Measurements from ENCODE around the gene ZNF445. TPM values are rescaled to one million over a fixed set of nuclear protein-coding genes. Genes with fewer than 3 reads are reported as not detected.
"Not testable (repeated sequence)": the region's sequence is repeated elsewhere in the genome, so short reads cannot be mapped to it uniquely, and the experiment has no call there.

Gene ZNF445
- total RNA-seq, 1 donor from 2014 or later = 19.8 TPM

DNA sequence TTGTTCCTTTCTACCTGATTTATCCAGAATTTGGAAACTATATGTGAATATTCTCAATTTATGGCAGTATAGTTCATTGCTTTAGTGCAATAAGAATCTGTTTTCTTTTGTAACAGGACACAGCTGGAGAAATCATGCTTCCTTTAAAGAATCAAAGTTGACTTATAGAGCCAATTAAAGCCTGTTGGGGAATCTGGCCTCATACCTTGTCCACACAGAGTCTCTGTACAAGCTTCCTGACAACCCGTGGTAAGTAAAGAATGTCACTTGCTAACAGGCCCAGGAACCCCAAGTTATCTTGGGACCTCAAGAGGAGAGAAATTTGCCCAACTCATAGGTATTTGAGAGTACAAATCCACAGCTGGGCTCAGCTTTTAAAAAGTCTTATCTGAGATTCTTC lies 10.2 kb downstream of the ZNF445 start:
- no peak for DNase-seq
- Histone ChIP-seq H3K4me1 (no peaks in the 10 kb centered on the region), H3K9me3 (no peaks in the 10 kb centered on the region), H3K36me3 (peaks cover 9% of the 10 kb centered on the region), H3K4me3 (no peak overlapping the region), H3K27ac (no peak overlapping the region), H3K27me3 (no peaks in the 10 kb centered on the region)
- TF ChIP-seq, protein P1, sequence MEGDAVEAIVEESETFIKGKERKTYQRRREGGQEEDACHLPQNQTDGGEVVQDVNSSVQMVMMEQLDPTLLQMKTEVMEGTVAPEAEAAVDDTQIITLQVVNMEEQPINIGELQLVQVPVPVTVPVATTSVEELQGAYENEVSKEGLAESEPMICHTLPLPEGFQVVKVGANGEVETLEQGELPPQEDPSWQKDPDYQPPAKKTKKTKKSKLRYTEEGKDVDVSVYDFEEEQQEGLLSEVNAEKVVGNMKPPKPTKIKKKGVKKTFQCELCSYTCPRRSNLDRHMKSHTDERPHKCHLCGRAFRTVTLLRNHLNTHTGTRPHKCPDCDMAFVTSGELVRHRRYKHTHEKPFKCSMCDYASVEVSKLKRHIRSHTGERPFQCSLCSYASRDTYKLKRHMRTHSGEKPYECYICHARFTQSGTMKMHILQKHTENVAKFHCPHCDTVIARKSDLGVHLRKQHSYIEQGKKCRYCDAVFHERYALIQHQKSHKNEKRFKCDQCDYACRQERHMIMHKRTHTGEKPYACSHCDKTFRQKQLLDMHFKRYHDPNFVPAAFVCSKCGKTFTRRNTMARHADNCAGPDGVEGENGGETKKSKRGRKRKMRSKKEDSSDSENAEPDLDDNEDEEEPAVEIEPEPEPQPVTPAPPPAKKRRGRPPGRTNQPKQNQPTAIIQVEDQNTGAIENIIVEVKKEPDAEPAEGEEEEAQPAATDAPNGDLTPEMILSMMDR (IDR thresholded peaks at IDR 0.05) = no peak
- ATAC-seq = no peak
- intact Hi-C loops (cut with DNase I) = no loop called here

GRCh38 chr3:44464920-44465319 lies 12.6 kb downstream of the ZNF445 start:
- ATAC-seq; H3K9me3 ChIP-seq; DNase-seq; H3K4me3 ChIP-seq; H3K27ac ChIP-seq; H3K27me3 ChIP-seq; H3K36me3 ChIP-seq; intact Hi-C loops (cut with DNase I); H3K4me1 ChIP-seq: not testable (repeated sequence)

DNA sequence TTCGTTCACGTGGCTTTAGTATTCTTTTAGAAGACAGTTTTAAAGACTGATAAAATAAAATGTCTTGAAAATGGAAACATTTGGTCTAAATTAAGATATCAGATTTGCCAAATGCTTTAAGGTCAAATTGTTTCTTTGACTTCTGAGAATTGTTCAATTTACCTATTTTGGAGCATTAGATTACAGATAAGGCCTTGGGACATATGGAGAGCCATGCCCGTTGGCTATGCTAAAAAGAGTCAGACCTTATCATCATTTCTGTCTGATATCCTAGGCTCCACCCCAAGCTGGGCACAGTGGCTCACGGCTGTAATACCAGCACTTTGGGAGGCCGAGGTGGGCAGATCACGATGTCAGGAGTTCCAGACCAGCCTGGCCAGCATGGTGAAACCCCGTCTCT lies 13.0 kb downstream of the ZNF445 start:
- TF ChIP-seq, protein P1 (IDR thresholded peaks at IDR 0.05) = no peak
- Histone ChIP-seq H3K36me3 (peaks cover 9% of the 10 kb centered on the region), H3K9me3 (no peaks in the 10 kb centered on the region), H3K27ac (no peak overlapping the region), H3K27me3 (no peaks in the 10 kb centered on the region), H3K4me3 (no peak overlapping the region), H3K4me1 (no peaks in the 10 kb centered on the region)
- no peak for ATAC-seq
- intact Hi-C loops (cut with DNase I) = no loop called here
- no peak for DNase-seq

DNA sequence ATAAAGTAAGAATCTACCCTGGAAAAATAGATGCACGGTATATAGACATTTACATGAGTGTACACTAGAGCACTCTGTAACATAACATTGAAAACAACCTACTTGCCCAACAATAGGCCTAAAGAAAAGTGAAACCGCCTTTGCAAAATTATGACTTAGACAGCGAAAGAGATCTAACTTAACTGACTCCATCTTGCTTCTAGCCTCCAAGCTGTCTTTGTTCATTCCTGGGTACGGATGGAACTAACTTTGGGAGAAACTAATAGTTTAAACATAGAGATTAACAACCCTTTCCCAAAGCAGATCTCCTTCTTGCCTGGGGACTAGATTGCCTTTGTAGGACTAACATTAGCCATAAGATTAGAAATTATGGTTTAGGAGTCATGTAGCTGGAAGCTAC lies 17.4 kb downstream of the ZNF445 start:
- H3K9me3 ChIP-seq; H3K4me3 ChIP-seq; H3K27me3 ChIP-seq; DNase-seq; intact Hi-C loops (cut with DNase I); H3K4me1 ChIP-seq; ATAC-seq; H3K27ac ChIP-seq: not testable (repeated sequence)
- H3K36me3 ChIP-seq = peaks cover 41% of the 10 kb centered on the region

- Histone ChIP-seq H3K36me3 (peaks cover 68% of the 10 kb centered on the region), H3K27ac (no peak overlapping the region), H3K4me1 (no peaks in the 10 kb centered on the region), H3K27me3 (no peaks in the 10 kb centered on the region), H3K4me3 (no peak overlapping the region), H3K9me3 (no peaks in the 10 kb centered on the region)
- no peak for DNase-seq
- ATAC-seq = no peak
- TF ChIP-seq, protein P1 (IDR thresholded peaks at IDR 0.05) = no peak
- intact Hi-C loops (cut with DNase I) = no loop called here
Observed at GRCh38 chr3:44455318-44455717, 22.2 kb downstream of the ZNF445 start.

DNA sequence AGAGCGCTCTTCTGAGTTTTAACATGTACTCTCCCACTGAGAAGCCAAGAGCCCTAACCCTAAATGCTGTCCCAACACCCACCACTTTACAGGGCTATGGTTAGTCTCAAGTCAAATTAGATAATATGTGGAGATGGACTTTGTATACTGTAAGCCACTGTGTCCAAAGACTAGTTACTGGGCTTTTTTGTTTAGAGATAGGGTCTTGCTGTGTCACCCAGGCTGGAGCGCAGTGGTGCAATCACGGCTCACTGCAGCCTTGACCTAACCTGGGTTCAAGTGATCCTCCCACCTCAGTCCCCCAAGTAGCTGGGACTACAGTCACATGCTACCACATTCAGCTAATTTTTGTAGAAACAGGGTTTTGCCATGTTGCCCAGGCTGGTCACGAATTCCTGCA lies 23.2 kb downstream of the ZNF445 start:
- H3K4me3 ChIP-seq = no peak overlapping the region
- H3K9me3 ChIP-seq = no peaks in the 10 kb centered on the region
- intact Hi-C loops (cut with DNase I) = no loop called here
- TF ChIP-seq, protein P1 (IDR thresholded peaks at IDR 0.05) = no peak
- ATAC-seq (no peak), DNase-seq (no peak)
- no peaks in the 10 kb centered on the region for H3K4me1 ChIP-seq
- H3K36me3 ChIP-seq = peaks cover 79% of the 10 kb centered on the region
- H3K27me3 ChIP-seq = no peaks in the 10 kb centered on the region
- no peak overlapping the region for H3K27ac ChIP-seq

GRCh38 chr3:44451441-44451840 lies 26.0 kb downstream of the ZNF445 start:
- intact Hi-C loops (cut with DNase I) = no loop called here
- Histone ChIP-seq H3K4me3 (no peak overlapping the region), H3K9me3 (no peaks in the 10 kb centered on the region), H3K4me1 (no peaks in the 10 kb centered on the region), H3K27ac (no peak overlapping the region), H3K27me3 (no peaks in the 10 kb centered on the region), H3K36me3 (peaks cover 88% of the 10 kb centered on the region)
- TF ChIP-seq, protein P1 (IDR thresholded peaks at IDR 0.05) = no peak
- no peak for ATAC-seq
- DNase-seq = no peak

Measured in upper lobe of right lung (tissue), 1 donor.